Cardiac septum (tissue), 1 donor: ENCODE results near the gene RRP1B. TPM values are rescaled to one million over a fixed set of nuclear protein-coding genes. Genes with fewer than 3 reads are reported as not detected.
"Not testable (repeated sequence)": the region's sequence is repeated elsewhere in the genome, so short reads cannot be mapped to it uniquely, and the experiment has no call there.

ENCODE experiments used
- DNase-seq: peaks from one replicate; pipeline ENCODE4 v3.0.0-alpha.2; 2020; ENCODE audit warnings: low spot score
- intact Hi-C: fragments of 100-400 bp; cut with DNase I; formaldehyde crosslinking; loops from one replicate; pipeline ENCODE4 v1.14.0; 2022
- total RNA-seq: library from RNA; stranded (reverse); fragmentation: NEBNext Ultra II Directional; extraction: Animal tissue kit (Norgen Biotek cat#: 25700); gene quantifications from one replicate; pipeline ENCODE4 v1.2.1, GENCODE V29; 2021
- donor health status: DM: no; HTN: no; CAD: no.

Gene RRP1B
- total RNA-seq, 1 donor from 2014 or later = 8.7 TPM

DNA sequence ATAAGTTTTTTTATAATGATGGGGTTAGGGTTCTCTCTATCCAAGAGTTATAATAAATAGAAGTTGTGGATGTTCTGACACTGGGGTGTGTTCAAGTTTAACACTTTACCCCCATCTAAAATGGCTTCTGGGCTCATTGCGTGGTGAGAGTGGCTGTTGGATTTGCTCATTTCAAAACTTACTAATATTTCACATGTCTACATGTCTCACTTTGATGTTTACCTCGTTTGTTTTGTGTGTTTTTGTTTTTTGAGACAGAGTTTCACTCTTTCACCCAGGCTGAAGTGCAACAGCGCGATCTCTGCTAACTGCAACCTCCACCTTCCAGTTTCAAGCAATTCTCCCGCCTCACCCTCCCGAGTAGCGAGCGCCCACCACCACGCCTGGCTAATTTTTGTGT lies 3.7 kb downstream of the RRP1B start:
- no peak for DNase-seq
- intact Hi-C loops = loop anchor here (10.0 kb wide), 1 partner anchor 678 kb away; no protein-coding TSS in a partner anchor

DNA sequence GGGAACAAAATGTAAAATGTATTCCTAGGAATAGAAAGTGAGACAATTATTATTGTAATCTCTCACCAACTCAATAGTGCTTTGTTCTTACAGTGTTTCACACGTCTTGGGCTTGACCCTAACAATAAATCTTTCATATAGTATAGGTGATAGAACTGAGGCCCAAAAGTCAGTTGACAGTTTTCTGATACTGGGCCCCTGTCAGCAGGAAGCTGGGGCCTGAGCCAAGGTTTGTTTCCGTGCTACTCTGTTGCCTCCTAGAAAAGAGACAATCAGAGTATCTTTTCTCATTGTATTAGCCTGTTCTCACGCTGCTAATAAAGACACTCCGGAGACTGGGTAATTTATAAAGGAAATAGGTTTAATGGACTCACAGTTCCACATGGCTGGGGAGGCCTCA lies 5.0 kb downstream of the RRP1B start:
- no peak for DNase-seq
- intact Hi-C loops = loop anchor here (10.0 kb wide), 1 partner anchor 680 kb away; no protein-coding TSS in a partner anchor

DNA sequence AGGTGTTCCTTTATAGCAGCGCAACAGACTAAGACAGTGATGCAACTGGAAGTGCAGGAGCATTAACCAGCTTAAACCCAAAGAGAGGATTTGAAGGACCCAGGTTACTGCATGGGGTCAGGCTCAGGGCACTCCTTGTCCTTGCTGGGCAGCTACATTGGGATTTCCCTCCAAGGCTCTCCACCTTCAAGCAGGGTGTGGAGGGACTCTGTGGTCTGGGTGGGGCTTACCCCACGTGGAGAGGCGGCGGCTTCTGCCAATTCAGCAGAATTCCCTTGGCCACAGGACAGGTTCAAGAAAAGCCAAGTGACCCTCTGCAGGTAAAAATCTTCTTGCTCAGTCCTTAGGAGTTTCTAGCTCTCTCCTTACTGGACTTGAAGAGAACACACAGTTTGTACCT lies 6.5 kb downstream of the RRP1B start:
- no peak for DNase-seq
- intact Hi-C loops = loop anchor here (10.0 kb wide), 1 partner anchor 681 kb away; no protein-coding TSS in a partner anchor

DNA sequence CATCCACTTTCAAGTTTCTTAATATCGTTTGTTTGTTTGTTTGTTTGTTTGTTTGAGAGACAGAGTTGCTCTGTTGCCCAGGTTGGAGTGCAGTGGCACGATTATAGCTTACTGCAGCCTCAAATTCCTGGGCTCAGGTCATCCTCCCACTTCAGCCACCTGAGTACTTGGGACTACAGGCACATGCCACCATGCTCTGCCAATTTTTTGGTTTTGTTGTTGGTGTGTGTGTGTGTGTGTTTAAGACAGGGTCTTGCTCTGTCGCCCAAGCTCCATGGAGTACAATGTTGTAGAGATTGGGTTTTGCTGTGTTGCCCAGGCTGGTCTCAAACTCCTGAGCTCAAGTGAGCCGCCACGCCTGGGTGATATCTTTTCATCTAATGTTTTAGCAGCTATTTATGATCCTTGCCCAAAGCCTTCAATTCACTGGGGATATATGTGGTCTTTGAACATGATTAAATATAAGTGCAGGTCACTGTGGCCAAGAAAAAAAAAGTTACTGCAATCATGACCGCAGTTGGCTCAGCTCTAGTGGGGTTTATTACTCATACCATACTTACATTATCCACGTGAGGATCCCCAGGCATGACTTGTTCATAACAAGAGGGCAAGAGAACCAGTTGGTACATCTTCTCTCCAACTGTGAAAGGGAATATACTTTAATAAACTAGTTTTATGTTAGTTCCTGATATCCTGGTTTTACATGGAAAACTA lies 8.0 kb downstream of the RRP1B start:
- intact Hi-C loops = loop anchor here (10.0 kb wide), 1 partner anchor 683 kb away; no protein-coding TSS in a partner anchor

DNA sequence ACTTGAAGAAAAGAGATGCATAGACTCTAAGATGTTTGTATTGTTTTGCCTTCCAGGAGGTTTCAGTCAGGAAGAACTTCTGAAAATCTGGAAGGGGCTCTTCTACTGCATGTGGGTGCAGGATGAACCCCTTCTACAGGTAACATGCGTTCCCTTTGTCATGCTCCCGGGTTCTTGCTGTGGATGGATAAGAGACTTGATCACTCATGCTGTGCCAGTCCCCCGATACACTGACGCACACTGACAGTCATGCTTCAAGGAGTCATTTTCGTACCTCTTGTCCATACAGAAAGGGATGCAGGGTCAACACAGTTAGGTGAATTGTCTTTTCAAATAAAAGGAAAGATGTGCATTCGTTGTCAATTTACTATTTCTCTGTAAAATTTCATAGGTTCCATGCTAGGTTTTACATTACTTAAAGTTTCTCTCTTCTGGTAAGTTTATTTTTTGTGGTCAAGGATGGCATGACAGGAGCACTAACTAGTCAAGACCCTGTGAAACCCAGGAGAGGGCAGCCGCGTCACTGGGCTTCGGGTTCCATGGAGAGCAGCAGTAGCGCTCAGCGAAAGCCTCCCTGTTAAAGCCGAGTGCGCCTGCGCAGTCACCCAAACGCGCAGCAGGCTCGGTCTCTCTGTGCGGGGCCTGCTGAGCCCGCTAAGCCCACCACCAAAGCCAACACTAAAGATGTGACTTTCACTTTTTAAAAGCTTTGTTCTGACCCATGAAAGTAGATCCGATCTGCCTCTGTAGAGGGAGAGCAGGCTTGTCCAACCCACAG lies 10.7 kb downstream of the RRP1B start:
- intact Hi-C loops = loop anchor here (10.0 kb wide), 1 partner anchor 685 kb away; no protein-coding TSS in a partner anchor
- no peak for DNase-seq

More for the DNA sequence above, 8.0 kb downstream of the RRP1B start:
- DNase-seq = no peak

DNA sequence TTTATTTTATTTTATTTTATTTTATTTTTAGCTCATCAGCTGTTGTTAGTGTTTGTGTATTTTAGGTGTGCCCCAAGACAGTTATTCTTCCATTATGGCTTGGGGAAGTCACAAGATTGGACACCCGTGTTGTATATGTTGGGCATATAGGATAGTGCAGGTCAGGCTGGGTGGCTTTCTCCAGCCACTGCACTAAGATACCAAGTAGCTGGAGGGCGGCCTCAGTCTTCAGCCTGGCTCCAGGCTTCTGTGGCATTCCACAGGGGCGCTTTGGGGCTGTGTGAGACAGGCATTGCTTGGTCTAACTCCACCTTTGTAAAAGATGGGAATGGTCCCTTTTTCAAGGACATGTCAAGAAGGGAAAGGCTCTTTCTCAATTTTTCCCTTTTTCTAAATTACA lies 16.5 kb downstream of the RRP1B start:
- intact Hi-C loops = no loop called here
- DNase-seq = no peak

DNA sequence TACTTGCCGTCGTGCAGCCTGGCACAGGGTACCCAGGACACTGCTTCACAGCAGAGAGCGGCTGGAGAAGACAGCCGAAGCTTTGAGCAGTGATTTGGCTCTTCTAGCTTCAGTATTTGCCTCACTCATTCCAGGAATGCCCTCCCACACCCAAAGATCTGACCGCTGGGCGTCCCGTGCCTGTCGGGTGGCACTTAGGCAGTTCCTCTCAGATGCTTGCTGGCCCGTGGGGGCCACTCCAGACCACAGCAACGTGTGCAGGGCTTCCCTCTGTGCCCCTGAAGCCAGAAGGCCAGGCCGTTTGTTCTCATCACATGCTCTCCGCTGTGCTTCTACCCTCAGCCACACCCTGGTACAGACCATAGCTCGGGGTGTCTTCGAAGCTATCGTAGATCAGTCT lies 17.0 kb downstream of the RRP1B start:
- DNase-seq = no peak
- intact Hi-C loops = no loop called here

DNA sequence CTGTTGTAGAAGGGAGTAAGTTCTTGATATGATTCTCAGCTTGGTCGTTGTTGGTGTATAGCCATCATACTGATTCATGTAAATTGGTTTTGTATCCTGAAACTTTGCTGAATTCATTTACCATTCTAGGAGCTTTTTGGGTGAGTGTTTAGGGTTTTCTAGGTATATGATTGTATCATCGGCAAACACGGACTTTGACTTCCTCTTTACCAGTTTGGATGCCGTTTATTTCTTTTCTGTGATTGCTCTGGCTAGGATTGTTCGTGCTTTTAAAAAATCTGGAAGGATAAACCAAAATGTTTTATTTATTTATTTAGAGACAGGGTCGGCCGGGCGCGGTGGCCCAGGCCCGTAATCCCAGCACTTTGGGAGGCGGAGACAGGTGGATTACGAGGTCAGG lies 20.6 kb downstream of the RRP1B start:
- intact Hi-C loops = loop anchor here (2.0 kb wide), 1 partner anchor 19 kb away; no protein-coding TSS in a partner anchor
- DNase-seq = no peak

DNA sequence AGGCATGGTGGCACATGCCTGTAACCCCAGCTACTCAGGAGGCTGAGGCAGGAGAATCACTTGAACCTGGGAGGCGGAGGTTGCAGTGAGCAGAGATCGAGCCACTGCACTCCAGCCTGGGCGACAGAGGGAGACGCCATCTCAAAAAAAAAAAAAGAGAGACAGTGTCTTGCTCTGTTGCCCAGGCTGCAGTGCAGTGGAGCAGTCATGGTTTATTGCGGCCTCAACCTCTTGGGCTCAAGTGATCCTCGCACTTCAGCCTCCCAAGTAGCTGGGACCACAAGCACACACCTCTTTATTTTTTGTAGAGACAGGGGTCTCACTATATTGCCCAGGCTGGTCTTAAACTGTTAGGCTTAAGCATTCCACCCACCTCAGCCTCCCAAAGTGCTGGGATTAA lies 21.1 kb downstream of the RRP1B start:
- DNase-seq = not testable (repeated sequence)
- intact Hi-C loops = loop anchor here (2.0 kb wide), 1 partner anchor 20 kb away; no protein-coding TSS in a partner anchor

DNA sequence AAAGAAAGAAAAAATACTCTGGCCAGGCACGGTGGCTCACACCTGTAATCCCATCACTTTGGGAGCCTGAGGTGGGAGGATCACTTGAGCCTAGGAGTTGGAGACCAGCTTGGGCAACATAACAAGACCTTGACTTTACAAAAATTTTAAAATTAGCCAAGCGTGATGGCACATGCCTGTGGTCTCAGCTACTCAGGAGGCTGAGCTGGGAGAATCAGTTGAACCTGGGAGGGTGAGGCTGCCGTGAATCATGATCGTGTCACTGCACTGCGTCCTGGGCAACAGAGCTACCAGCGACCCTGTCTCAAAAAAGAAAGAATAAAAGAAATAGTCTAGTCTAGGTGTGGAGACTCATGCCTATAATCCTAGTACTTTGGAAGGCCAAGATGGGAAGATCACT lies 22.3 kb downstream of the RRP1B start:
- intact Hi-C loops = loop anchor here (2.0 kb wide), 1 partner anchor 21 kb away; no protein-coding TSS in a partner anchor
- DNase-seq = no peak

DNA sequence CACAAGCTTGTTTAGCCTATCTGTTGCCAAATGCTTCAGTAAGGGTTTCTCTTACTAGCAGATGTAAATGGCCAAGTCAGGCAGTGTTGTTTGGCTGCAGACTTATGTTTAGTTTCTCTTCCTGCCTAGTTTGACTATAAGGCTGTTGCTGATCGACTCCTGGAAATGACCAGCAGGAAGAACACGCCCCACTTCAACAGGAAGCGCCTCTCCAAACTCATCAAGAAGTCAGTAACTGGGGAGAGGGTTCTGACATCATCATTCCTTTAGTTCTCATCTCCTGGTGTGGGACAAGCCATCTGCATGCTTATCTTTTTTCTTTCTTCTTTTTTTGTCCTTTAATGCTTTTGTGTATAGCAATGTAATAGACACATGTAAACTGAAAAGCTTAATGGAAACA lies 25.1 kb downstream of the RRP1B start:
- no peak for DNase-seq
- intact Hi-C loops = no loop called here

DNA sequence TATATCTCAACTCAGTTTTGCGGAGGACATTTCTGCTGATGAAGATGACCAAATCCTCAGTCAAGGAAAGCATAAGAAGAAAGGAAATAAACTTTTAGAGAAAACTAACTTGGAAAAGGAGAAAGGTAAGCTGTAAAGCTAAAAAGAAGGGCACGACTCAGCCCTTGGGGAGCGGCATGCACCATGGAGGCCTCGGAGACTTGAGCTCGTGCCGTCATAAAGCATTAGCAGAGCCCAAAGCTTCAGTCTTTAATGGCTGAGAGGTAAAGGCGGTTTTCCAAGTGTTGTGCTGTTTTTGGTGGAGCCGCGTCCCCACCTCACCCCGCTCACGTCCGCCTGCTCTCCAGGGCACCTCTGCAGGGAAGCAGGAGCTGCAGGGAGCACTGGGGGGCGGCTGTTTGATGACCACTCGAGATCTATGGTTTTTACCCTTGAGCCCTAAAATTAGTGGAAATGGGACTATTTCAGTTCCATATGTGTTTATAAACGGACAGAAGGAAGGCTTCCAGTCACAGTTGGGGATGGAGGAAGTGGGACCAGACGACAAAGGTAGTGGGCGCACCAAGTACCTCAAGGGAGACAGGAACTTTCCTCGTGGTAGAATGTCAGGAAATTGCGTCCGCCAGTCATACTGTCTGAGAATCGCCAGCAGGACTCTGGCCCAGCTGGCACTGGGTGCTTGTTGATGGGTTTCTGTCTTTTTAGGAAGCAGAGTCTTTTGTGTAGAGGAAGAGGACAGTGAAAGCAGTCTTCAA lies 27.6 kb downstream of the RRP1B start:
- no peak for DNase-seq

DNA sequence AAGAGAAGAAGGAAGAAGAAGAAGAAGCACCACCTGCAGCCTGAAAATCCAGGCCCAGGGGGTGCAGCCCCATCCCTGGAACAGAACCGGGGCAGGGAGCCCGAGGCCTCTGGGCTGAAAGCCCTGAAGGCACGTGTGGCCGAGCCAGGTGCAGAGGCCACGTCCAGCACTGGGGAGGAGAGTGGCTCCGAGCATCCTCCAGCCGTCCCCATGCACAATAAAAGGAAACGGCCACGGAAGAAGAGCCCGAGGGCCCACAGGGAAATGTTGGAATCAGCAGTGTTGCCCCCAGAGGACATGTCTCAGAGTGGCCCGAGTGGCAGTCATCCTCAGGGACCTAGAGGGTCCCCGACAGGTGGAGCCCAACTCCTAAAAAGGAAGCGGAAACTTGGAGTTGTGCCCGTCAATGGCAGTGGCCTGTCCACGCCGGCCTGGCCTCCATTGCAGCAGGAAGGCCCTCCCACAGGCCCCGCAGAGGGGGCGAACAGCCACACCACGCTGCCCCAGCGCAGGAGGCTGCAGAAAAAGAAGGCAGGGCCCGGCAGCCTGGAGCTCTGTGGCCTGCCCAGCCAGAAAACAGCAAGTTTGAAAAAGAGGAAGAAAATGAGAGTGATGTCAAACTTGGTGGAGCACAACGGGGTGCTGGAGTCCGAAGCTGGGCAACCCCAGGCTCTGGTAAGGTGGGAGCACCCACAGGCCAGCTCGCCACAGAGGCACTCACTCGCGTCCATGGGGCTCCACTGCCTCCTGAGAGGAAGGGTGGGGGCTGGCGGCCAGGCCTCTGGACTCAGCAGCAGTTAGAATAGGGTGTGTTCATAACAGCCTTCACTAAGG lies 28.4 kb downstream of the RRP1B start:
- no peak for DNase-seq
- intact Hi-C loops = no loop called here

More for the DNA sequence above, 27.6 kb downstream of the RRP1B start:
- intact Hi-C loops = no loop called here

DNA sequence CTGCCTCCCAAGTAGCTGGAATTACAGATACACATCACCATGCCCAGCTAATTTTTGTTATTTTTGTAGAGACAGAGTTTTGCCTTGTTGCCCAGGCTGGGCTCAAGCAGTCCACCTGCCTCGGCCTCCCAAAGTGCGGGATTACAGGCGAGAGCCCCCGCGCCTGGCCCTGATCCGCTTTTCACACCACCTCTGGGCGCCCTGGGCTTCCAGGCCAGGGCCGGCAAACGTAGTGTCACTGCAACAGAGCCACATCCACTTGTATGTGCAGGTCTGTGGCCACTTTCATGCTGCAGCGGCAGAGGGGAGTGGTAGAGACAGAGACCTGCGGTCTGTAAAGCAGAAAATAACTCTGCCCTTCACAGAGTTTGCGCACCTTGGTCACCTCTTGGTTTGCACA lies 29.5 kb downstream of the RRP1B start:
- no peak for DNase-seq
- intact Hi-C loops = no loop called here

DNA sequence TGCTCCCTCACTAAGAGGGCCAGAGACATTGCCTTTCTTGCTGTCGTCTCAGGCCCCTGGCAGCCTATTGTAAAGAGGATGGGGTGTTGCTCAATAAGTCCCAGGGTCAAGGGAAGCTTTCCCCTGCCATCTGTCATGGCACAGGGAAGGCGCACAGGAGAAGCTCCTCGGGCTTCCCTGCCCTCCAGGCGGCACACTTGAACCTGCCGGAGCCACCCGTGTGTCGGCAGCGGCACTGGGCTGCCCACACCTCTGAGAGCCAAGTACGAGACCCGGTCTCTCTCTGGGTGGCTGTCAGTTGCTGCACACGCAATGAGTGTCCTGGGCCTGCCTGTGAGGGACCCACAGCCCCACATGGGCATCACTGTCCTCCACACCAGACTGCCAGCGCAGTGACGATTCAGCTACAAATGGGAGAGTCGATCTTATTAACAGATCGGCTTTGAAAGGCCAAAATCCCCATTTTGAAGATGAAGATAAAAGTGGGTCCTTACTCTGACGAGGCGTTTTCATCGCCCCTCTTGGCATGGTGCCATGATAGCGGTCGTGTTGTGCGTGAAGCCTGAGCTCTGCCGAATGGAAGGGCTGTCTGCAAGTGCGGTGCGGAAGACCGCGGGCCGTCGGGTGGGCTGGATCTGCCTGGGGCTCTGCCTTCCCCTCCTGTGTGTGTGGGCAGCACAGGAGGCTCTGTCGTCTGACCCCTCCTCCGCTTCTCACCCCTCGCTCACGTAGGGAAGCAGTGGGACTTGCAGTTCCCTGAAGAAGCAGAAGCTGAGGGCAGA lies 30.4 kb downstream of the RRP1B start:
- intact Hi-C loops = loop anchor here (5.0 kb wide), 1 partner anchor 63 kb away; no protein-coding TSS in a partner anchor
- no peak for DNase-seq

DNA sequence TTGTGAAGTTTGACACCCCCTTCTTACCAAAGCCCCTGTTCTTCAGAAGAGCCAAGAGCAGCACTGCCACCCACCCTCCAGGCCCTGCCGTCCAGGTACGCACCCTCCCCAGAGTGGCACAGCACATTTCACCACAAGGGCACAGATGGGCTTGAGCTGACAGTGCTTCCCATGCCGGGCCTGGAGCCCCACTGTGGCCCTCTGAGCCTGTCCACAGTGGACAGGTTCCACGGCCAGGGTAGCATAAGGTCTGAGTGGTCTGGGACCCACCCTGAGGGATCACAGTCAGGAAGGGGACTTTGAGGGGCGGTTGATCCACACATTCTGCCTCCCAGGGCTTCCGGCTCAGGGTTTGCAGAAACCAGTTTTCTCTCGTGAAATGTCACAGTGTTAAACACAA lies 31.0 kb downstream of the RRP1B start:
- no peak for DNase-seq
- intact Hi-C loops = loop anchor here (5.0 kb wide), 1 partner anchor 62 kb away; no protein-coding TSS in a partner anchor

DNA sequence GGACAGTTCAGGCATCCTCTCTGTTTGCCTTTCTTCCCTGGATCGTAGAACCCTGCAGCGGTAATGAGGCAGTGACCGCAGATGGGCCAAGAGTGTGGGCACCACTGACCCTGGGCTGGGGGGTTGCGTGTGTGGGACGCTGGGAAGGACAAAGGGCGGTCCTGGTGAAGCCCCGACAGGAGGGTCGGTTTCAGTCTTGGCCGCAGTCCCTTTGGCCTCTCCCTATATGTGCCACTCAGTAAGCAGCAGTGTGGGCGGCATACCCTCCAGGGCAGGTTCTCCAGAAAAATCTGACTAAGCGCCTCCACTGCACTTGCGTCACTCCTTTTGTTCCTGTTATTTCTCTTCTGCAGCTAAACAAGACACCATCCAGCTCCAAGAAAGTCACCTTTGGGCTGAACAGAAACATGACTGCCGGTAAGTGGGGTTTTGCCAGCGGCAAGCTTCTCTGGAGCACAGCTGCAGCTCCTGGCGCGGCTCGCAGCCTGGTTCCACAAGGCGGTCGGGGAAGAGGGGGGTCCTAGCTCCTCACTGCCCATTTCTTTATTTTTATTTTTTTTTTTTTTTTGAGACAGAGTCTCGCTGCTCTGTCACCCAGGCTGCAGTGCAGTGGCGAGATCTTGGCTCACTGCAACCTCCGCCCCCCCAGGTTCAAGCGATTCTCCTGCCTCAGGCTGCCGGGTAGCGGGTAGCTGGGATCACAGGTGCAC lies 31.9 kb downstream of the RRP1B start:
- no peak for DNase-seq
- intact Hi-C loops = loop anchor here (5.0 kb wide), 1 partner anchor 61 kb away; no protein-coding TSS in a partner anchor
